GM23338 (cell line): ENCODE measurements around the gene TARS2. TPM values are rescaled to one million over a fixed set of nuclear protein-coding genes. Genes with fewer than 3 reads are reported as not detected.

Experiments used
- ATAC-seq: fragments of 200-7000 bp; cut with Tn5 transposase; 3 replicates; pipeline ENCODE4 v1.9.1; 2020
- DNase-seq: peaks from one replicate; pipeline ENCODE4 v3.0.0-alpha.2; 2015; ENCODE audit warnings: low spot score
- H2AFZ ChIP-seq: fragments of 200-600 bp; sonication (generic); 2 replicates; pipeline ENCODE4 v1.8.0; 2016; ENCODE audit warnings: antibody characterized with exemption, mild to moderate bottlenecking, moderate library complexity
- H3F3A ChIP-seq: fragments of 200-600 bp; sonication (generic); replicated peaks from 2 replicates; pipeline ENCODE4 v1.8.0; 2017; ENCODE audit warnings: antibody characterized with exemption, mixed run types, low read depth
- H3K27ac ChIP-seq: fragments of 200-600 bp; sonication (generic); 2 replicates; pipeline ENCODE4 v1.6.1; 2016; ENCODE audit warnings: low read depth
- H3K27me3 ChIP-seq: fragments of 200-600 bp; sonication (generic); 2 replicates; pipeline ENCODE4 v1.8.0; 2016; ENCODE audit warnings: mild to moderate bottlenecking, mixed run types, moderate library complexity; ENCODE audit not compliant: insufficient read depth
- H3K36me3 ChIP-seq: fragments of 200-600 bp; sonication (generic); 2 replicates; pipeline ENCODE4 v1.8.0; 2016; ENCODE audit warnings: mild to moderate bottlenecking; ENCODE audit not compliant: insufficient read depth
- H3K4me1 ChIP-seq: fragments of 200-600 bp; sonication (generic); 2 replicates; pipeline ENCODE4 v1.8.0; 2016; ENCODE audit warnings: mild to moderate bottlenecking, moderate library complexity; ENCODE audit not compliant: insufficient read depth
- H3K4me2 ChIP-seq: fragments of 200-600 bp; sonication (generic); 2 replicates; pipeline ENCODE4 v1.7.1; 2017; ENCODE audit warnings: mixed run types
- H3K4me3 ChIP-seq: fragments of 200-600 bp; sonication (generic); 2 replicates; pipeline ENCODE4 v1.6.1; 2016; ENCODE audit warnings: mixed run types
- H3K79me2 ChIP-seq: fragments of 200-600 bp; sonication (generic); replicated peaks from 2 replicates; pipeline ENCODE4 v1.8.0; 2017; ENCODE audit warnings: mild to moderate bottlenecking; ENCODE audit not compliant: insufficient read depth
- H3K9me2 ChIP-seq: fragments of 200-600 bp; sonication (generic); 2 replicates; pipeline ENCODE4 v1.8.0; 2017; ENCODE audit not compliant: insufficient read depth
- H4K20me1 ChIP-seq: fragments of 200-600 bp; sonication (generic); replicated peaks from 2 replicates; pipeline ENCODE4 v1.8.0; 2017; ENCODE audit warnings: mild to moderate bottlenecking; ENCODE audit not compliant: insufficient read depth
- H3K27ac Mint-ChIP-seq: 2 replicates; pipeline ENCODE4 v1.8.0; 2020; ENCODE audit warnings: inconsistent platforms, mild to moderate bottlenecking, moderate library complexity, mixed read lengths
- H3K27me3 Mint-ChIP-seq: 3 replicates; pipeline ENCODE4 v1.8.0; 2022; ENCODE audit warnings: low read depth, mild to moderate bottlenecking, moderate library complexity, mixed read lengths, inconsistent platforms; ENCODE audit not compliant: insufficient read depth, poor library complexity
- H3K36me3 Mint-ChIP-seq: 3 replicates; pipeline ENCODE4 v1.8.0; 2021; ENCODE audit warnings: low read depth, mild to moderate bottlenecking, inconsistent platforms, moderate library complexity, mixed read lengths
- H3K4me1 Mint-ChIP-seq: 3 replicates; pipeline ENCODE4 v1.8.0; 2020; ENCODE audit warnings: mild to moderate bottlenecking, inconsistent platforms, mixed read lengths
- H3K4me3 Mint-ChIP-seq: 3 replicates; pipeline ENCODE4 v1.8.0; 2021; ENCODE audit warnings: moderate library complexity, mild to moderate bottlenecking, inconsistent platforms, mixed read lengths
- H3K9me3 Mint-ChIP-seq: 3 replicates; pipeline ENCODE4 v1.8.0; 2020; ENCODE audit warnings: moderate library complexity, mild to moderate bottlenecking, inconsistent platforms, mixed read lengths
- CREB1 ChIP-seq: fragments of 250-450 bp; sonication (Bioruptor Pico); IDR thresholded peaks from 2 replicates; pipeline ENCODE4 v1.5.0; 2020; ENCODE audit warnings: low read depth, mild to moderate bottlenecking, moderate library complexity
- CTCF ChIP-seq, 2 experiments: fragments of 200-600 bp in 1 of 2; sonication (generic) in 1 of 2; conservative IDR thresholded peaks; 2 replicates each; pipeline versions ENCODE4 v1.5.1 to v1.6.1; 2016 to 2017; ENCODE audit warnings: antibody characterized with exemption in 2 of 2, low read depth in 2 of 2, mild to moderate bottlenecking in 2 of 2, moderate library complexity in 1 of 2
- ETS1 ChIP-seq: IDR thresholded peaks from 2 replicates; pipeline ENCODE4 v1.6.1; 2016; ENCODE audit warnings: antibody characterized with exemption
- EZH2 ChIP-seq: fragments of 200-600 bp; sonication (generic); IDR thresholded peaks from one replicate; pipeline ENCODE4 v1.8.0; 2017; ENCODE audit warnings: antibody characterized with exemption, mild to moderate bottlenecking, low read depth; ENCODE audit not compliant: unreplicated experiment
- EZH2phosphoT487 ChIP-seq: fragments of 200-600 bp; sonication (generic); IDR thresholded peaks from one replicate; pipeline ENCODE4 v1.8.1; 2018; ENCODE audit warnings: antibody characterized with exemption; ENCODE audit not compliant: unreplicated experiment
- JUNB ChIP-seq: IDR thresholded peaks from one replicate; pipeline ENCODE4 v1.6.1; 2016; ENCODE audit warnings: antibody characterized with exemption; ENCODE audit not compliant: unreplicated experiment
- NANOG ChIP-seq: IDR thresholded peaks from 2 replicates; pipeline ENCODE4 v1.6.1; 2016; ENCODE audit warnings: antibody characterized with exemption, borderline replicate concordance
- POLR2AphosphoS5 ChIP-seq: IDR thresholded peaks from 2 replicates; pipeline ENCODE4 v1.6.1; 2016; ENCODE audit warnings: antibody characterized with exemption, low read depth
- REST ChIP-seq: IDR thresholded peaks from one replicate; pipeline ENCODE4 v1.6.1; 2018; ENCODE audit warnings: antibody characterized with exemption; ENCODE audit not compliant: unreplicated experiment
- STAT1 ChIP-seq: IDR thresholded peaks from one replicate; pipeline ENCODE4 v1.6.1; 2016; ENCODE audit warnings: antibody characterized with exemption; ENCODE audit not compliant: unreplicated experiment
- ZNF114 ChIP-seq: fragments of 250-450 bp; sonication (Bioruptor Pico); IDR thresholded peaks from 2 replicates; pipeline ENCODE4 v1.5.0; 2020; ENCODE audit warnings: mild to moderate bottlenecking, moderate library complexity
- ZNF331 ChIP-seq: fragments of 250-450 bp; sonication (Bioruptor Pico); IDR thresholded peaks from 2 replicates; pipeline ENCODE4 v1.5.0; 2020; ENCODE audit warnings: low read depth, mild to moderate bottlenecking, moderate library complexity
- ZNF462 ChIP-seq: fragments of 250-450 bp; sonication (Bioruptor Pico); IDR thresholded peaks from 2 replicates; pipeline ENCODE4 v1.5.0; 2020; ENCODE audit warnings: mild to moderate bottlenecking, moderate library complexity
- polyA plus RNA-seq: library from polyadenylated mRNA; unstranded; fragments of >200 nt; fragmentation: Nextera tagmentation; extraction: Ambion mirVana; gene quantifications from 2 replicates; pipeline ENCODE4 v1.2.1, GENCODE V29; 2016
- total RNA-seq: library from RNA; depleted of rRNA; stranded (reverse); fragments of >200 nt; shearing (Covaris generic); gene quantifications from 2 replicates; pipeline ENCODE4 v1.2.3, GENCODE V29; 2014

TARS2 gene
- total and polyA plus RNA-seq, 2 experiments from 2014 or later, result 19.5 to 28.4 TPM

- no peak overlapping the region for H2AFZ ChIP-seq
- H3K36me3 ChIP-seq, result no peaks in the 10 kb centered on the region
- Mint-ChIP-seq H3K9me3 (no peaks in the 10 kb centered on the region), H3K27me3 (peaks cover 15% of the 10 kb centered on the region), H3K4me1 (peaks cover 10% of the 10 kb centered on the region; the same call in 2 of the 3 replicates), H3K4me3 (no peak overlapping the region), H3K36me3 (peaks cover 10% of the 10 kb centered on the region), H3K27ac (no peak overlapping the region)
- H3K4me1 ChIP-seq, result no peaks in the 10 kb centered on the region
- H3K4me2 ChIP-seq, result no peak overlapping the region
- peak; percentile 13; the same call in 2 of the 3 replicates for ATAC-seq
- H3F3A ChIP-seq, result peaks cover 4% of the 10 kb centered on the region; the same call in 1 of the 2 replicates
- no peaks in the 10 kb centered on the region for H3K9me2 ChIP-seq
- DNase-seq, result no peak
- H3K79me2 ChIP-seq, result no peaks in the 10 kb centered on the region
- no peak overlapping the region for H3K4me3 ChIP-seq
- H3K27me3 ChIP-seq, result no peaks in the 10 kb centered on the region
- no peaks in the 10 kb centered on the region; the same call in 1 of the 2 replicates for H4K20me1 ChIP-seq
- TF ChIP-seq POLR2AphosphoS5 (no peak; the same call in 1 of the 2 replicates), ETS1 (no peak), REST (no peak), NANOG (no peak), ZNF331 (no peak), STAT1 (no peak), CTCF (conservative IDR thresholded peaks at IDR 0.05; ENCODE audit: low read depth in 2 of 2) (no peak), ZNF462 (CRISPR knock-in tag) (no peak), CREB1 (CRISPR knock-in tag) (no peak), EZH2 (no peak), ZNF114 (CRISPR knock-in tag) (no peak), EZH2phosphoT487 (no peak), JUNB (no peak)
- no peak overlapping the region for H3K27ac ChIP-seq
These were observed 9.9 kb upstream of the TARS2 start for GRCh38 chr1:150477320-150477719.
